Loucy (cell line): Measurements from ENCODE around the gene ZNRF2.

Experiments used
- H2AFZ ChIP-seq: fragments of 200-600 bp; sonication (generic); 2 replicates; pipeline ENCODE4 v1.6.0; 2016; ENCODE audit warnings: antibody characterized with exemption, mild to moderate bottlenecking, low read length, moderate library complexity
- H3F3A ChIP-seq: fragments of 200-600 bp; 2 replicates; pipeline ENCODE4 v1.6.0; 2016; ENCODE audit warnings: antibody characterized with exemption, low read depth, mild to moderate bottlenecking
- H3K27me3 ChIP-seq: fragments of 200-600 bp; sonication (generic); 2 replicates; pipeline ENCODE4 v1.6.1; 2014; ENCODE audit warnings: low read length, mild to moderate bottlenecking; ENCODE audit not compliant: insufficient read depth, poor library complexity, severe bottlenecking
- H3K36me3 ChIP-seq: fragments of 200-600 bp; sonication (generic); 2 replicates; pipeline ENCODE4 v1.6.1; 2016; ENCODE audit warnings: low read length; ENCODE audit not compliant: insufficient read depth
- H3K4me1 ChIP-seq: fragments of 200-600 bp; sonication (generic); 2 replicates; pipeline ENCODE4 v1.5.1; 2014; ENCODE audit warnings: low read length, mild to moderate bottlenecking; ENCODE audit not compliant: insufficient read depth, poor library complexity, severe bottlenecking
- H3K4me2 ChIP-seq: fragments of 200-600 bp; sonication (generic); 2 replicates; pipeline ENCODE4 v1.6.0; 2014; ENCODE audit warnings: antibody characterized with exemption, low read length, low read depth, mild to moderate bottlenecking; ENCODE audit not compliant: poor library complexity, severe bottlenecking
- H3K4me3 ChIP-seq: fragments of 200-600 bp; sonication (generic); 2 replicates; pipeline ENCODE4 v1.5.1; 2014; ENCODE audit warnings: low read length, mild to moderate bottlenecking, mixed read lengths; ENCODE audit not compliant: poor library complexity, severe bottlenecking
- H3K79me2 ChIP-seq: fragments of 200-600 bp; sonication (generic); 2 replicates; pipeline ENCODE4 v1.6.1; 2014; ENCODE audit warnings: low read length; ENCODE audit not compliant: insufficient read depth
- H3K9ac ChIP-seq: fragments of 200-600 bp; sonication (generic); 2 replicates; pipeline ENCODE4 v1.6.0; 2014; ENCODE audit warnings: mild to moderate bottlenecking, low read depth, low read length, moderate library complexity; ENCODE audit not compliant: poor library complexity, severe bottlenecking
- H3K9me2 ChIP-seq: fragments of 200-600 bp; sonication (generic); replicated peaks from 2 replicates; pipeline ENCODE4 v1.6.1; 2016; ENCODE audit warnings: low read depth, low read length, mixed read lengths
- H3K9me3 ChIP-seq: fragments of 200-600 bp; sonication (generic); 2 replicates; pipeline ENCODE4 v1.6.1; 2014; ENCODE audit warnings: mild to moderate bottlenecking, antibody characterized with exemption, low read length, low read depth; ENCODE audit not compliant: insufficient read depth
- H4K20me1 ChIP-seq: fragments of 200-600 bp; sonication (generic); 2 replicates; pipeline ENCODE4 v1.6.0; 2014; ENCODE audit warnings: antibody characterized with exemption, low read length, mild to moderate bottlenecking; ENCODE audit not compliant: insufficient read depth, poor library complexity, severe bottlenecking
- EZH2phosphoT487 ChIP-seq: fragments of 200-600 bp; IDR thresholded peaks from 2 replicates; pipeline ENCODE4 v1.6.1; 2018; ENCODE audit warnings: antibody characterized with exemption, mild to moderate bottlenecking, moderate library complexity, borderline replicate concordance
- TF ChIP-seq, protein P1 (sequence below): fragments of 200-600 bp; sonication (generic); conservative IDR thresholded peaks from 2 replicates; pipeline ENCODE4 v1.5.1; 2014; ENCODE audit warnings: mild to moderate bottlenecking, antibody characterized with exemption, low read length

The ZNRF2 gene

GRCh38 chr7:30249316-30249715 lies 35.1 kb upstream of the ZNRF2 start:
- Histone ChIP-seq H3K36me3 (no peaks in the 10 kb centered on the region), H3K9me3 (no peaks in the 10 kb centered on the region), H3K4me3 (no peak overlapping the region), H3K79me2 (no peaks in the 10 kb centered on the region), H4K20me1 (no peaks in the 10 kb centered on the region), H3F3A (no peaks in the 10 kb centered on the region), H3K9me2 (no peaks in the 10 kb centered on the region), H3K4me1 (peaks cover 5% of the 10 kb centered on the region), H3K9ac (no peak overlapping the region), H3K4me2 (no peak overlapping the region), H3K27me3 (no peaks in the 10 kb centered on the region), H2AFZ (no peak overlapping the region)
- TF ChIP-seq, protein P1, sequence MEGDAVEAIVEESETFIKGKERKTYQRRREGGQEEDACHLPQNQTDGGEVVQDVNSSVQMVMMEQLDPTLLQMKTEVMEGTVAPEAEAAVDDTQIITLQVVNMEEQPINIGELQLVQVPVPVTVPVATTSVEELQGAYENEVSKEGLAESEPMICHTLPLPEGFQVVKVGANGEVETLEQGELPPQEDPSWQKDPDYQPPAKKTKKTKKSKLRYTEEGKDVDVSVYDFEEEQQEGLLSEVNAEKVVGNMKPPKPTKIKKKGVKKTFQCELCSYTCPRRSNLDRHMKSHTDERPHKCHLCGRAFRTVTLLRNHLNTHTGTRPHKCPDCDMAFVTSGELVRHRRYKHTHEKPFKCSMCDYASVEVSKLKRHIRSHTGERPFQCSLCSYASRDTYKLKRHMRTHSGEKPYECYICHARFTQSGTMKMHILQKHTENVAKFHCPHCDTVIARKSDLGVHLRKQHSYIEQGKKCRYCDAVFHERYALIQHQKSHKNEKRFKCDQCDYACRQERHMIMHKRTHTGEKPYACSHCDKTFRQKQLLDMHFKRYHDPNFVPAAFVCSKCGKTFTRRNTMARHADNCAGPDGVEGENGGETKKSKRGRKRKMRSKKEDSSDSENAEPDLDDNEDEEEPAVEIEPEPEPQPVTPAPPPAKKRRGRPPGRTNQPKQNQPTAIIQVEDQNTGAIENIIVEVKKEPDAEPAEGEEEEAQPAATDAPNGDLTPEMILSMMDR, result no peak
- TF ChIP-seq EZH2phosphoT487, result no peak

GRCh38 chr7:30249986-30250774 lies 34.2 kb upstream of the ZNRF2 start:
- Histone ChIP-seq H3K79me2 (no peaks in the 10 kb centered on the region), H2AFZ (no peak overlapping the region), H4K20me1 (no peaks in the 10 kb centered on the region), H3F3A (no peaks in the 10 kb centered on the region), H3K27me3 (no peaks in the 10 kb centered on the region), H3K4me1 (peaks cover 5% of the 10 kb centered on the region), H3K9ac (no peak overlapping the region), H3K9me2 (no peaks in the 10 kb centered on the region), H3K36me3 (no peaks in the 10 kb centered on the region), H3K4me2 (no peak overlapping the region), H3K4me3 (no peak overlapping the region), H3K9me3 (no peaks in the 10 kb centered on the region)
- TF ChIP-seq, protein P1, result no peak
- TF ChIP-seq EZH2phosphoT487, result no peak

GRCh38 chr7:30251708-30252329 lies 32.6 kb upstream of the ZNRF2 start:
- no peak overlapping the region for H3K9ac ChIP-seq
- H3K79me2 ChIP-seq, result no peaks in the 10 kb centered on the region
- H3K4me2 ChIP-seq, result no peak overlapping the region
- H3K4me1 ChIP-seq, result peaks cover 5% of the 10 kb centered on the region
- no peaks in the 10 kb centered on the region for H3F3A ChIP-seq
- H3K9me2 ChIP-seq, result no peaks in the 10 kb centered on the region
- H2AFZ ChIP-seq, result no peak overlapping the region
- H3K36me3 ChIP-seq, result no peaks in the 10 kb centered on the region
- no peaks in the 10 kb centered on the region for H3K9me3 ChIP-seq
- no peaks in the 10 kb centered on the region for H4K20me1 ChIP-seq
- H3K27me3 ChIP-seq, result no peaks in the 10 kb centered on the region
- TF ChIP-seq EZH2phosphoT487, result no peak
- TF ChIP-seq, protein P1, result no peak
- no peak overlapping the region for H3K4me3 ChIP-seq
